Renal cortical epithelial cell (primary cell): ENCODE data around the gene NEU4. TPM values are rescaled to one million over a fixed set of nuclear protein-coding genes. Genes with fewer than 3 reads are reported as not detected.

Experiments
- DNase-seq: peaks from one replicate; pipeline ENCODE4 v3.0.0-alpha.2; 2011; ENCODE audit warnings: low read depth
- total RNA-seq: library from RNA; depleted of rRNA; stranded (reverse); fragments of >200 nt; gene quantifications from 2 replicates; pipeline ENCODE4 v1.2.3, GENCODE V29; 2014

NEU4 gene
- total RNA-seq, 1 donor from 2014 or later = 0.40 TPM

DNA sequence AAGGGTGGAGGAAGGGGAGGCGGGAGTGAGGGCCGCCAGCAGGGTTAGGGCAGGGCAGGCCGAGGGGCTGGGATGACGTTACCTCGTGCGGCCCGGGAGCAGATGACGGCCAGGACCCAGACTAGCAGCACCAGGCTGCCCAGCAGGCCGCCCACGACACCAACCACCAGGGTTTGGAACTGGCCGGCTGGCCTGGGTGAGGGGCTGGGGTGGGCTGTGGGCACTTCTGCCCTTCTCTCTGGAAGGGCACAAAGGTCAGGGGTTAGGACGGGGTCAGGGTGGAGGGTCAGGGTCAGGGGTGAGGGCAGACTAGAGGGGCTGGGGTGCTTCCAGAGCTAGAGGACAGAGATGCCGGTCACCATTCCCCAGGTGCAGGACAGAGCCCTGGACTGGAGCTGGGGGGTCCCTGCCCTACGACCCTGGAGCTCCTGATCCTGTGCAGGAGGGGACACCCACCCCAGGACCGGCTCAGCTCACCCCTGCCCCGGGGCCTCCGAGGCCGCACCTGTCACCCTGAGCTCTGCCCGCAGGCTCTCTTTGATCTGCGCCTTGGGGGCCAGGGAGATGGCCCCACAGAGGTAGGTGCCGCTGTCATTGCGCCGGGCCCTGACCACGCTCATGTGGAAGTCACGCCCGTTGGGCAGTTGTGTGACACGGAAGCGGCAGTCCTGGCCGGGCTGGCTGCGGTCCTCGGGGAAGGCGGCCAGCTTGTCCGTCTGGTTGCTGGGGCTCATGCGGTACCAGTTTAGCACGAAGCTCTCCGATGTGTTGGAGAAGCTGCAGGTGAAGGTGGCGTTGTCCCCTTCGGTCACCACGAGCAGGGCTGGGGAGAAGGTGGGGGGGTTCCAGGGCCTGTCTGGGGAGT is 43.4 kb downstream of the NEU4 start:
- no peak for DNase-seq

DNA sequence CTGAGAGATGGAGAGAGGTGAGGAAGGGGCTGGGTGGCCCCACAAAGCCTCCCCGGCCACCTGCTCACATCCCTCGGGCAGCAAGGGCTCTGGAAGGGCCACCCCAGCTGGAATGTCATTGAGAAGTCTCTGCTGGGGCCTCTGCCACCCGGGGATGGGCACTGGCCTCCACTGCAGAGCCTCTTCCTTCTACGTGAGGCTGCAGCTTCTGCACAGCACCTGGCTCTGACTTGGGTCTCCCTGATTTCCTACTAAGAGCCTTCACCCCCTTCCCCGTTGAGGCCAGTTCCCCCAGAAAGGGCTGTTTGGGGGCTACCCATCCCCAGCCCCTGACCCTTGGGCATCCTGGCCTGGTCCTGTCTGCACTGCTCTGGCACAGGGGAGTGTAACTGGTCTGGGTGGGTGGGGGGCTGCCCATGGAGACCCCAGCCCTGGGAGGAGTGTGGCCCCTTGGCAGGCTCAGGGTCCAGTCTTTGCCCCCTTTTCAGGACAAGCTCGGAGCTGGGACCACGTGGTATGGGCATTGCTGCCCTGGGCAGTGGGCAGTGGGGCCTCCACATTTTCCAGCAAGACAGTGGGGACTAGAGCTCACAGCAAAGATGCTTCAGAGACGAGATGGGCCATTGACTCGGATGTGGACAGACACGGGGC is 44.1 kb downstream of the NEU4 start:
- no peak for DNase-seq

DNA sequence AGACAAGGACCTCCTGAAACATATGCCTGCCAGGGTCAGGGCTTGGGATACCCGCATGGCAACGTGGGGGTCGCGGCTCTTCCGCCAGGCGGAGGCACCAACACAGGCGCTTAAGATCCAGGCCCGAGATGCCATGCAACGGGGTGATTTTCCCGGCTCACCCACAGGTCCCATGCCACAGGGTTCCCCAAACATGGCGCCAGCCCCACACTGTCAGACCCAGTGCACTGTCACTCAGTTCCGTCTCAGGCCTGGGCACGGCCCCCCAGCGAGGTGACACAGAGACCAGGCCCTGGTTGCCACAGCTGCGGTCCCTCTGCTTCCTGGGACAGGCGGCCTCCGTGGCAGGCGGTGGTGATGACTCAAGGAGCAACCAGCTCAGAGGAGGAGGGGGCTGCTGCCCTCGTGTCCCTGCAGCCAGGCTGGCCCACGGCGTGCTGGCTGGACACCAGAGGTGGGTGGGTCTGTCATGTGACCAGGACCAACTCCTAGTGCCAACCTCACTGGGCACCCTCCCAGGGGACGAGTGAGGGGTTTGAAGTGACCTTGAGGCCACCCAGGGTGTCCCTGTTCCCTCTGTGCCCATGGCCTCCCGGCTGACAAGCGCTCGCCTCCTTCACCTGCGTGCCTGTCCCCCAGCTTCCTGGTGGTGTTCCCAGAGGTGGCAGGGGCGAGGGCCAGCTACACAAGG is 44.8 kb downstream of the NEU4 start:
- DNase-seq = no peak

DNA sequence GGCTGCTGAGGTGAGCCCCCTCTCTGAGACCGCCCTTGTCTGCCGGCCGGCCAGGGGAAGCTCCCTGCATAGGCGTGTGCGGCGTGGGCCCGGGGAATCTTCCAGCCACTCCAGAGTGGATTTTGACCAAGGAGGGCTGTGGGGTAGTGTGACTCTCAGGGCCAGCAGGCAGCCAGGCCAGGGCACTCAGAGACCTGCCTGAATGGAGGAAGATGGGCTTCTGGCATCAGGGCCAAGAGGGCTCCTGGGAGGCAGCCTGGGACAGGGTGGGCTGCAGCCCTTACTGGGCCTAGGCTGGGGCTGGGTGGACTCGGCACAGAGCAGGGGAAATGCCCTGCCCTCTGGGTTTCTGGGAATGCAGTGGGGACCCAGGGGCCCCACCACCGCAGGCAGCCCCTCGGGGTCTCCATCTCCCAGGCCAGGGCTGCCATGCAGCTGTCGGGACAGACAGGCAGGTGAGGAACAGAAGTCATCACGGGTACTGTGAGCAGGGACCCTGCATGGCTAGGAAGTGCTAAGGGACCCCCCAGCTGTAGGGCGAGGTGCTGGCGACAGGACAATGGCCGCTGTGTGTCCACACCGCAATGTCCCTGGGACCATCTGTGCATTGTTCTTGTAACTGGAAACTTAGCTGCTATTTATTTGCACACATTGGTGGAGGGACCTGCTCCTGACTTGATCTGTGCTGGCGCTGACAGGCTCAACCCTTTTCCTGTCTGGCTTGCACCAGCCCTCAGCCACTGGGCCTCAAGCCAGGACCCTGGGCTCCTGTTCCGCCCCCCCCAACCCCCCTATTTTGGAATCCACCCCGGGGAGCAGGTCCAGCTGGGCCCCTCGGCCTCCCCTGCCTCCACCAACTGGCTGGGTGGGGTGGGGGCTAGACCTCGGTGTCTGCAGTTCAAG is 45.6 kb downstream of the NEU4 start:
- DNase-seq = no peak

DNA sequence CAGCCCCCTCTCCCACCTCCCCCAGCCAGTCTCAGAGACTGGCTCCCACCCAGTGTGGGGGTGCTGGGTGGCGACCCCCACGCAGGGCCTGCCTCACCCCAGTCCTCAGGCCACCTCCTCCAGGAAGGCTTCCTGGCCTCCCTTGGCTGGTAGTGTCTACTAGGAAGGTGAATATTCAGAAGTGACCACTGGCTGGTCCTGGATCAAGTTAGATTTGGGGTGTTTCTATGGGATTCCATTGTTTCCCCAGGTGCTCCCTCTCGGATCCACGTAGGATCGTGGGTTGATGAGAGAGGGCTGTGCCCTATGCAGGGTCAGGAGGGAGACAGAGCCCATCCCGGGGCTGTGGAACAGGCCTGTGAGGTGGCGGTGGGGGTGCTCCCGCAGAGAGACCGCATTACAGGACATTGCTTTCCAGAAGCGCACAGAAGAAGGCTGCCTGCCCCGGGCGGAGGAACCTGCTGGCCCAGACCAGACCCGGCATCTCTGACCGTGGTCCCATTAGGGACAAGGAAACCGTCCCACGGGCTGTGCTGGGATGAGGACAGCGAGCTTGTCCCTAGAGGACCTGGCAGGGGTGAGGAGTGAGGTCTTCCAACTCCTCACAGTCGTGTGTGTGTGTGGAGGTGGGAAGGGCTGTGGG is 46.4 kb downstream of the NEU4 start:
- DNase-seq = no peak

DNA sequence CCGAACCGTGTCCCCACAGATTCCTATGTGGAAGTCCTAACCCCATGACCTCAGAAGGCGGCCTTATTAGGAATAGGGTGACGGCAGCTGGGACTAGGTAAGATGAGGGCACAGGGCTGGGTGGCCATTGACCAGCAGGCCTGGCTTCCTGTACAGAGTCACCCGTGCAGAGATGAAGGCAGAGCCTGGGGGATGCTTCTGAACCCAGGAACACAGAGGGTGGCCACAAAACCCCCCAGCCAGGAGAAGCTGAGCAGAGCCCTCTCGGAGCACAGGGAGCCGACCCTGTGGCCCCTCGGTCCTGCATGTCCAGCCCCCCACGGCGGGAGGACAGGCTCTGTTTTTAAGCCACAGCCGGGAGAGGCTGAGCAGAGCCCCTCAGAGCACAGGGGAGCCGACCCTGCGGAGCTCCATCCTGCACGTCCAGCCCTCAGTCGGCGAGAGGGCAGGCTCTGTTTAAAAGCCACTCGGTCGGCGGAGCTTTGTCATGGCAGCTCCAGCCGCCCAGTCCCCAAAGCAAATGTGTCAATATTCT is 47.0 kb downstream of the NEU4 start:
- DNase-seq = no peak

DNA sequence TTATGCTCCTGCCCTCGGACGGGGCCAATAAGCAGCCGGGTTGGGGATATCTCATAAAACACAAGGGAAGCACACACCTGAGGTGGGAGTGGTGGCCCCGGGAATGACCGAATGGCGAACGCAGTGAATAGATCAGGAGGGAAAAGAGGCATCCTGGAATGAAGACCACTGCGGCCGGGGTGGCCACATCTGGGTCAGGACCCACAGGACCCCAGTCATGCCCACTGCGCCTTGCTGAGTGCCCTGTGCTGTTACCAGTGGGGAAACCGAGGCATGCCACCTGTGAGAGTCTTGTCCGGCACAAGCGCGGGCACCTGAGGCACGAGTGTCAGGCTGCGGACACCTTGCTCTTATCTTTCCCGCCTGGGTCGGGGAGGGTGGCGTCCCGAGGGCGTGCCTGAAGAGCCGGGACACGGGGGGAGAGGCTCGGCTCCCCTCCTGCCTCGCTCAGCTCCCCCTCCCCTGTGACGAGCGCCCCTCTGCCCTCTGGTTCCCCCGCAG is 48.1 kb downstream of the NEU4 start:
- DNase-seq = no peak

DNA sequence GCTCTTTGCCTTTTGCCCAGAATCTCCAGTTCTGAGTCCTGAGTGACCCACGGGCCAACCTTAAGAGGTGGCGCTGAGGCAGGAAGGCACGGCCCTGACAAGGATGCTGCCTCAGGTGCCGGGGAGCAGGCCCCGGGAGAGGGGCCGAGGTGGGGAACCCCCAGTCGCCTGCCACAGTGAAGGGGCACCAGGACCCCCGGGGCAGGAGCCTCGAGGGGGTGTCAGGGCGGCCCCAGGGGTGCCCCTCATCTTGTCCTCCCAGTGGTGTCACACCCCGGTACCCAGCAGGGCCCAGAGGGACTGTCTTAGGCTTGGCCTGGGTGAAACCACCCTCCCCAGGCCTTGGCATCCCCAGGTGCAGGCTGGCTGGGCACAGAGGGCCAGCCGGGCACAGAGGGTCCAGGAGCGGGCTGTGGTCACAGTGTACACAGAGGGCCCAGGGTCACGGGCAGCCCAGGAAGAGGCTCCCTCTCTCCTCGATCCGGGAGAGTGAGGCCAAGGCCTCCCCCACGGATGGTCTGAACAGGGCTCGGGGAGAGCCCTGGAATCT is 48.7 kb downstream of the NEU4 start:
- DNase-seq = no peak

DNA sequence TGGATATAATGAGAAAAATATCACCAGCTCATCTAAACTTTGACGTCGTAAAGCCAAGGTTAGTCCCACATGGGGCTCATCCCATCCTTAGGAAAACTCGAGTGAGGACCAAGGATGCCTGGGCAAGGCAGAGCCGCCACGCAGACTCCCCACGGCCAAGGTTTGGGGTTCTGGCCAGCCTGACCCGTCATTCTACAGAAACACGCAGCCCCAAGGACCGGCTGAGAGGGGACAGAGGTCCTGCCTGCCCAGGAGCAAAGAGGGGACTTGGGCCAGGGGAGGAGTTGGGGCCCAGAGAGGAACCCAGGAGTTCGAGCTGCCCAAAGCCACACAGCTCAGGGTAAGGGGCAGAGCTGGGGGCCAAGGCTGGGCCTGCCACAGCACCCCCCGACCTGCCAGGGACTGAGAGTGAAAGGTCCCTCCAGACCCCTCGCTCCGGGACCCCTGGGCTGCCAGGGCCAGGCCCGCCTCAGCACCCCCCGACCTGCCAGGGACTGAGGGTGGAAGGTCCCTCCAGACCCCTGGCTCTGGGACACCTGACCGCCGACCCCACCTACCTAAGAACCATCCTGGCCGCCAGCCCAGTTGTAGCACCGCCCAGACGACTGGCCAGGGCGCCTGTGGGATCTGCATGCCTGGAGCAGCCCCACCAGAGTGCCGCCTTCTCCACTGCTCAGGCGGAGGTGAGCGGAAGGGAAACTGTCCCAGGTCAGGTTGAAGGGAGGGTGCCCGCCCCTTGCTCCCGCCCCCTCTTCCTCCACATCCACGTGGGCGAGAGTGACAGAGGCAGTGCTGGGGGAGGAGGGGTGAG is 49.4 kb downstream of the NEU4 start, which contains the start of gene PDCD1:
Gene PDCD1, minus strand, starts transcription at position 689 of the 811 bp plus-strand sequence. Its CDS starts 56 bp downstream, at position 633.
- DNase-seq = no peak

DNA sequence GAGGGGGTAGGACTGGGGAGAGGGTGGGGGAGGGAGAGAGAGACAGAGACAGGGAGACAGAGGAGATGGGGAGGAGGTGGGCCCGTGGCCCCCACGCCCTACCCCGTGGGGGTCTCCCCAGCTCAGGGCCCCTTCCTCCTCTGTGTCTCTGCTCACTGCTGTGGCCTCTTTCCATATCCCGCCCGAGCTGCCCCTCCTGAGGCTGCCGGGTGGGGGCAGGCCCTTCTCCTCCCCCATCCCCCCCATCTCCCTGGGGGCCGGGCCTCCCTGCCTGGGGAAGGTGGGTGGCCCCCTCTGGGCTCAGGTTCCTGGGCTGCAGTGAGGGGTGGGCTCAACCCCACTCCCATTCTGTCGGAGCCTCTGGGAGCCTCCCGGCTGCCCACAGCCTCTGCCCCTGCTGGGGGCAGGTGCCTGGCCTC is 50.0 kb downstream of the NEU4 start:
- DNase-seq = no peak

DNA sequence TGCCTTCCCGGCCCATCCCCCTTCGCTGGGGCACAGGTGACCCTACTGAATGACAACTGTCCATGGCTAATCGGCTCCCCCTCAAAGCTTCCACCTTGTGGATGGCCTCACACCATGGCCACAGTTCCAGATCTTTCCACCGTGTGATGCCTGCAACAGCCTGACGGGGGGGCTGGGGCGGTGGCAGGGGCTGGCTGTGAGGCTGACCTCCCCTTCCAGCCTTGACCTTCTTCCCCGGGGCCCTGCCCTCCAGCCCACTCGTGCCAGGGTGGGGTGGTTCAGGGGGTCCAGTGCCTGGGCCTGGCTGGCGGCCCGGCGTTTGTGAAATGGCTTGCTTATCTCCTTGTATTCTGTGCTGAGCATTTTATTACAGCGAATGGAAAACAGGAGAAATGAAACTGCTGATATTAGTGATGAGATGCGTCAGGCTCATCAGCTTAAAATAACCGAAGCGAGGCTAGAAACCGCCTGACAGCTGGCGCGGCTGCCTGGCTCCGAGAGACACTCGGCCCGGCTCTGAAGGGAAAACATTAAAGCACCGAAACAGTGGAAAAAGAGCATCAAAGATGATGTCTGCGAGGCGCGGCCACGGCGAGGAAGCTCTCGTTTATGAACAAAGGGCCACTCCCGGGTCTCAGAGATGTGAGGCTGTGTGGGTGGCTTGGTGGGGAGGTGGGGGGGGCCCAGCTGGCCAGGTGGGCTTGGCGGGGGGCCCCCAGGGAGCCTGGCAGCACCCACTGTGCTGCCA is 50.6 kb downstream of the NEU4 start:
- DNase-seq = no peak

DNA sequence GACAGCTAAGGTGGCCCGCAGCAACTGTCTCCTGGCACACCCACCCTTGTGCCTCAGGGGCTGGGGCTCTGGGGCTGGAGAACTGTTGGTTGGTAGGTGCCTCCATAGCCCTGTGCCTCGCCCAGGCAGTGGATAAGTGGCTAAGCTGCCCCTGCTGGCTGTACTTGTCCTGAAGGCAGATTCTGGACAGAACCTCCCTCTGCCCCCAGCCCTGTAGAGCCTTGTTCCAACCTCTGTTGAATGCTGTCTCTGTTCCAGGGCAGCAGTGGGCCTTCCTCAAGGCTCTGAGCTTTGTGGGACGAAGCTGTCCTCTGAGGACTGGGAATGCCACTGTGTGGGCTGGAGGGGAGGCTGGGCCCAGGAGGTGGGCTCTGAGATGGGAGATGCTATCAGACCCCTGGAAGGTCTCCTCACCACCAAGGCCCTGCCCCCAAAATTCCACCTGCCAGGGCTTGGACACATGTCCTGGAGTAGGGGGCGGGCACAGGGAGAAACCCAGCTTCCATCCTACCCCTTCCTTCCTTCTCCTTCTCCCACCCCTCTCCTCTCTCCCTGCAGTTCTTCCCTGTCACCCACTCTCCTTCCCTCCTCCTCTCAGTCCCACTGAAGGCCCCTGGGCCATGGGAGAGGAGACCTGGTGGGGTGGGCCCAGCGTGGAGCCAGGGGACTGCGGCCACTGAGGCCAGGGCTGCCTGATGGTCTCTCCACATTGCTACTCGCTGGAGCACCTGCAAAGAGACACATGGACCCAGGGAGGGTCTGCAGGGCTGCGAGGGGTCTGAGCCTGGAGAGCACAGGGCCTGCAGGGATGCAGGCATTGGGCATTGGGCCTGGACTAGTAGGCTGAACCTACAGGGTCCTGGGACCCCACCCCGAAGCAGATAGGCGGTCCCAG is 51.4 kb downstream of the NEU4 start:
- DNase-seq = no peak

DNA sequence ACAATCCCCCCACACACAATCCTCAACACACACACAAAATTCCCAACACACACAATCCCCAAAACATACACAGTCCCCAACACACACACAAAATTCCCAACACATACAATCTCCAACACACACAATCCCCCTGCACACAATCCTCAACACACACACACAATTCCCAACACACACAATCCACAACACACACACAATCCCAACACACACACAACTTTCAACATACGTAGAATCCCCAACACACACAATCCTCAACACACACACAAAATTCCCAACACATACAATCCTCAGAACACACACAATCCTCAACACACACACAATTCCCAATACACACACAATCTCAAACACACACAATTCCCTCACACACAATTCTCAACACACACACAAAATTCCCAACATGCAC is 52.3 kb downstream of the NEU4 start:
- no peak for DNase-seq

DNA sequence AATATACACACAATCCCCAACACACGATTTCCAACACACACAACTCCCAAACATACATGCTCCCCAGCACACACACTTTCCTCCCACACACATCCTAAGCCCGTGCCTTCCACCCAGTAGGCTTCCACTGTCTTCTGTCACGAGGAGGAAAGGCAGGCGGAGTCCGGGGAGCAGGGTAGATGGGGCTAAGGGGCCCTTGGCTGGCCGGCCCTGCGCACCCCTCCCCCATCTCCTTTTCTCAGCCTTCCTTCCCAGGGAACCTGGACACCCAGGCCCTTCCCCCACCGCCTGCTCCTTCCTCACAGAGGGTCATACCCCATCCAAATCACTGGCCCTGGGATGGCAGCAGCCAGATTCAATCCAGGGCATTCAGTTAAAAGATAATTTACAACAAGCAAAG is 53.1 kb downstream of the NEU4 start:
- DNase-seq = no peak

DNA sequence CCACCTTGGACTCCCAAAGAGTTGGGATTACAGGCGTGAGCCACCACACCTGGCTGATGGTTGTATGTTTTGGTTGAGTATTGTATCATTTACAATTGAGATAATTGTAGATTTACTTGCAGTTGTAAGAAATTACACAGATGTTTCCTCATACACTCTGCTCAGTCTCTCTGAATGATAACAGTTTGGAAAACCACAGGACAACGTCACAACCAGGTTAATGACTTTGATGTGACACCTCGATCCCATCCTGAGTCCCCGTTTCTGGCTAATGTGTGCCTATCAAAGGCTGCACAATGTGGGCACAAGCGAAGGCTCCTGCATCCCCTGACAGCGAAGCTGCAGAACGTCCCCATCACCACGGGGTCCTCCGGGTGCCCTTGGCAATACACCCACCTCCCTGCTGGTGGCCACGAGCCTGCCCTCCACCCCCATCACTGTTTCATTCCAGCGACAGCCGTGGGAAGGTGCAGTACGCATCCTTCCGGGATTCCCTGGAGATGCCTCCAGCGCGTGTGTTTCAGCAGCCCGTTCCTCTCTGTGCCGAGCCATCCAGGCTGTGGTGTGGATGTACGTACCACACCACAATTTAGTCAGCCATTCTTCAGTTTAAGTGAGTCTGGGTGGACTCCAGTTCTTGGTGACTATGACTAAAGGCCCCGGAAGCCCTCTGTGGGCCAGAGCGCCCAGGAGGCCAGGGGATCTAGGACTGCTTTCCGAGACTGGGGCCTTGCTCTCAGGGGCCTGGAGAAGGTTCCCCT is 54.0 kb downstream of the NEU4 start:
- no peak for DNase-seq

DNA sequence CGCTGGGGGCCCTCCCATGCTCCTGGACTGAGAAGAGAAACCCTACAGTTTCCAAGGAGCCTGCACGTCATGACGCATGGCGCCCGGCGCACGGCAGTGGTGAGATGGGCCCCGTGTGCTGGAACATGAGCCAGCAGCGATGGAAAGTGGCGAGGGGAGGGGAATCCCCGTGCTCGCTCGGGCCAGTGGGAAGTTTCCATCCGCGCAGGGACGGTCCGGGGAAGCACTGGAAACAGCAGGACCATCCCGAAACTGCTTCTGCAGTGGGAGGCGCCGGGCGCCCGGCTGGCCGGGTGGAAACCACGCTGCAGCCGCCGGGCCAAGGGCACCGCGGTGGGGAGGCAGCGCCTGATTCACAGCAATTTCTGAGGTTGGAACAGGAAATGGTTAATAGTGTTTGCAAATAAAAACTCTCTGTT is 54.6 kb downstream of the NEU4 start:
- DNase-seq = no peak
